Nephron progenitor cell (in vitro differentiated cells): Measurements from ENCODE around the gene BIRC7.

ENCODE experiments used
- DNase-seq: peaks from one replicate; pipeline ENCODE4 v3.0.0; 2021
- H3K27ac Mint-ChIP-seq: 2 replicates; pipeline ENCODE4 v1.8.0; 2021; ENCODE audit warnings: mild to moderate bottlenecking, moderate library complexity, mixed read lengths
- H3K27me3 Mint-ChIP-seq: 2 replicates; pipeline ENCODE4 v1.8.0; 2021; ENCODE audit warnings: mild to moderate bottlenecking, low read depth, mixed read lengths; ENCODE audit not compliant: poor library complexity
- H3K36me3 Mint-ChIP-seq: 2 replicates; pipeline ENCODE4 v1.8.0; 2021; ENCODE audit warnings: low read depth, mixed read lengths
- H3K4me1 Mint-ChIP-seq: 2 replicates; pipeline ENCODE4 v1.8.0; 2021; ENCODE audit warnings: mixed read lengths
- H3K4me3 Mint-ChIP-seq: 2 replicates; pipeline ENCODE4 v1.8.0; 2021; ENCODE audit warnings: mild to moderate bottlenecking, moderate library complexity, mixed read lengths
- H3K9me3 Mint-ChIP-seq: 2 replicates; pipeline ENCODE4 v1.8.0; 2021; ENCODE audit warnings: mild to moderate bottlenecking, moderate library complexity, mixed read lengths
- TF ChIP-seq, protein P1 (sequence below): fragments of 200-600 bp; sonication (generic); IDR thresholded peaks from 2 replicates; pipeline ENCODE4 v1.5.0; 2021; ENCODE audit warnings: antibody characterized with exemption

The BIRC7 gene

DNA sequence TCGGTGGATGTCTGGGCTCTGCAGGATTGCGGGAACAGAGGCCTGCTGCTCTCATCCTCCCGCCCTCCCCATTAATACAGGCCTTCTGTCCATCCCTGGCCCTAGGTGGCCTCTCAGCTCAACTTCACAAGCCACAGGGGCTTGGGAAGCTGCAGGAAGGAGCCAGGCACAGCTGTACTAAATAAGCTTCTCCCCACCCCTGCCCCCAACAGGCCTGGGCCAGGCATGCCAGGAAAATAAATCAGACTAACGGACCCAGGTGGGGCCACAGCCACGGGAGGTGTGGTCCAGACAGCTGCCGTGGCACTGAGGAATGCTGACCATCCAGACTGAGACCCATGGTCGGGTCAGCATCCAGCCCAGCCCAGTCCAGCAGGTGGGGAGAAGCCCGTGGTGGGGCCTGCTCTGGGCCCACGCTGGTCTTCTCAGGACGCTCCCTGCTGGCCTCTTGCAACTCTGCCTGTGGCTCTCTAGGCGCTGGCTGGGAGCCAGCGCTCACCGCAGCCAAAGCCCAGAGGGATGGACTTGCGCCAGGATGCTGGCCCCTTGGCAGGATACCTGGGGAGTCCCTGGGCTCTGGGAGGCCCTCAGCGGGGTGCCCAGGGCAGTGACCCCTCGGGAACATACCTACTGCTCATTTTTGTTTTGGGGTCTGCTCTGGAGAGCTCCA, 11.2 kb upstream of the BIRC7 start:
- Mint-ChIP-seq H3K4me1 (peaks cover 32% of the 10 kb centered on the region), H3K27me3 (peaks cover 48% of the 10 kb centered on the region), H3K9me3 (no peaks in the 10 kb centered on the region), H3K36me3 (no peaks in the 10 kb centered on the region), H3K4me3 (no peak overlapping the region), H3K27ac (no peak overlapping the region)
- no peak for DNase-seq
- TF ChIP-seq, protein P1, sequence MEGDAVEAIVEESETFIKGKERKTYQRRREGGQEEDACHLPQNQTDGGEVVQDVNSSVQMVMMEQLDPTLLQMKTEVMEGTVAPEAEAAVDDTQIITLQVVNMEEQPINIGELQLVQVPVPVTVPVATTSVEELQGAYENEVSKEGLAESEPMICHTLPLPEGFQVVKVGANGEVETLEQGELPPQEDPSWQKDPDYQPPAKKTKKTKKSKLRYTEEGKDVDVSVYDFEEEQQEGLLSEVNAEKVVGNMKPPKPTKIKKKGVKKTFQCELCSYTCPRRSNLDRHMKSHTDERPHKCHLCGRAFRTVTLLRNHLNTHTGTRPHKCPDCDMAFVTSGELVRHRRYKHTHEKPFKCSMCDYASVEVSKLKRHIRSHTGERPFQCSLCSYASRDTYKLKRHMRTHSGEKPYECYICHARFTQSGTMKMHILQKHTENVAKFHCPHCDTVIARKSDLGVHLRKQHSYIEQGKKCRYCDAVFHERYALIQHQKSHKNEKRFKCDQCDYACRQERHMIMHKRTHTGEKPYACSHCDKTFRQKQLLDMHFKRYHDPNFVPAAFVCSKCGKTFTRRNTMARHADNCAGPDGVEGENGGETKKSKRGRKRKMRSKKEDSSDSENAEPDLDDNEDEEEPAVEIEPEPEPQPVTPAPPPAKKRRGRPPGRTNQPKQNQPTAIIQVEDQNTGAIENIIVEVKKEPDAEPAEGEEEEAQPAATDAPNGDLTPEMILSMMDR = no peak

DNA sequence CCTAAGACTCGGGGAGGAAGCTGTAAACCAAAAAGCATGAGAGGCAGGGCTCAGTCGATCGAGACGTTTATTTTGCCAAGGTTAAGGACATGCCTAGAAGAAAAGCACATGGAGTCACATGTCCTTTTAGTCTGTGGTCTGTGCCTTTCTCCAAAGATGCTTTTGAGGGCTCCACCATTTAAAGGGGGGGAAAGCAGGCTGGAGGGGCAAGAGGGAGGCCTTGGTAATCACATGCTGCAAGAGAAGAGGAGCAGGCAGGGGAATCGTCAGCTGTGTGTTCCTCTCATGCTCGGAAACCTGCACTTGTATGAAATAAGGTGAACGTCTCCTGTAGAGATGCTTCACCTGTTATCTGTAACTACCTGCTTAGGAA, 10.6 kb upstream of the BIRC7 start:
- no peak for DNase-seq
- Mint-ChIP-seq H3K36me3 (no peaks in the 10 kb centered on the region), H3K27ac (no peak overlapping the region), H3K27me3 (peaks cover 43% of the 10 kb centered on the region), H3K9me3 (no peaks in the 10 kb centered on the region), H3K4me1 (peaks cover 37% of the 10 kb centered on the region), H3K4me3 (no peak overlapping the region)
- TF ChIP-seq, protein P1 = no peak

DNA sequence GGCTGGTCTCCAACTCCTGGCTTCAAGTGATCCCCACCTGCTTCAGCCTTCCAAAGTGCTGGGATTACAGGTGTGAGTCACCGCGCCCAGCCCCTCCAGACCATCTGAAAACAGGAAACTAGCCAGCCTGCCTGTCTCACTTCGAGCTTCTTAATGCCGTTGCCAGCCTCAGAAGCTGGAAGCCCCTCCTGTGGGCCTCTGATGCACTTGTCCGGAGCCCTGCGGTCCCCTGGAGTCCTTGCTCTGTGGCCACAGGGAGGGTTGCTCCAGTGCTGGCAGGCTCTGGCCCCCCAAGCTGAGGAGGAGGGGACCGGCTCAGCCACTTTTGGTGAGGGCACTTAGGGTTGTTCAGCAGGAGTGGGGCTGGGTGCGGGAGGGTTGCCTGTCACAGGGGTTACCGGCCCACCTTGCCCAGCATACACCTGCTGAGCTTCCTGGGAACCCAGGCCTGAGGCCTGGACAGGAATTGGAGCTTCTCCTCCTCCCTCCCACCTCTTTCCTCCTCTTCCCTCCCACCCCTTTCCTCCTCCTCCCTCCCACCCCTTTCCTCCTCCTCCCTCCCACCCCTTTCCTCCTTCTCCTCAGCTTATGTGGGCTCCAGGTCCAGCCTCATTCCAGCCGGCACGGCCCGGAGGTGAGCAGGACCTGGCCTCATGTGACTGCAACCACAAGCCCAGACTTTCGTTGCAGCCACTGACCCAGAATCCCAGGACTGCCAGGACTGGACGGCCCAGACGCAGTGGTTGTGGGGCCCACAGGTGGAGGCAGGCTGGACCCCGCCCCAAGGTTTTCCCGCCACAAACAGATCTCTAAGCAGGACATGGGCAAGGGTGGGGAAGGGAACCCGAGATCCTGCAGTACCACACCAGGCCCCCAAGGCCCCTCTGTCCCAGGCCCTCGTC, 9.4 kb upstream of the BIRC7 start:
- no peaks in the 10 kb centered on the region for H3K9me3 Mint-ChIP-seq
- peaks cover 50% of the 10 kb centered on the region for H3K4me1 Mint-ChIP-seq

DNA sequence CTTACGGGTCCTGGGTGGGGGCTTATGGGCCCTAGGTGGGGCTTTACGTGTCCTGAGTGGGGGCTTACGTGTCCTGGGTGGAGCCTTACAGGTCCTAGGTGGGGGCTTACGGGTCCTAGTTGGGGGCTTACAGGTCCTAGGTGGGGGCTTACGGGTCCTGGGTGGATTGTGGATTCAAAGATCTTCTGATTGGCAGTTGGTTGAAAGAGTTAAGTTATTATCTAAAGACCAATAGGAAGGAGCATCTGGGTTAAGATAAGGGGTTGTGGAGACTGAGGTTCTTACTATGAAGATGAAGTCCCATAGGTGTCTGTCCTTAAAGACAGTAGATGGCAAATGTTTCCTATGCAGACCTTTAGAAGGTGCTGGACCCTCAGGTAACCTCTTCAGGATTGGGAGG, 8.4 kb upstream of the BIRC7 start:
- TF ChIP-seq, protein P1 = no peak
- Mint-ChIP-seq H3K4me3 (no peak overlapping the region), H3K9me3 (no peaks in the 10 kb centered on the region), H3K27me3 (peaks cover 34% of the 10 kb centered on the region), H3K4me1 (peaks cover 59% of the 10 kb centered on the region), H3K27ac (no peak overlapping the region), H3K36me3 (no peaks in the 10 kb centered on the region)
- no peak for DNase-seq

More for the DNA sequence above, 9.4 kb upstream of the BIRC7 start:
- Mint-ChIP-seq H3K27ac (no peak overlapping the region), H3K4me3 (no peak overlapping the region), H3K36me3 (no peaks in the 10 kb centered on the region), H3K27me3 (peaks cover 37% of the 10 kb centered on the region)
- no peak for DNase-seq
- TF ChIP-seq, protein P1 = no peak

DNA sequence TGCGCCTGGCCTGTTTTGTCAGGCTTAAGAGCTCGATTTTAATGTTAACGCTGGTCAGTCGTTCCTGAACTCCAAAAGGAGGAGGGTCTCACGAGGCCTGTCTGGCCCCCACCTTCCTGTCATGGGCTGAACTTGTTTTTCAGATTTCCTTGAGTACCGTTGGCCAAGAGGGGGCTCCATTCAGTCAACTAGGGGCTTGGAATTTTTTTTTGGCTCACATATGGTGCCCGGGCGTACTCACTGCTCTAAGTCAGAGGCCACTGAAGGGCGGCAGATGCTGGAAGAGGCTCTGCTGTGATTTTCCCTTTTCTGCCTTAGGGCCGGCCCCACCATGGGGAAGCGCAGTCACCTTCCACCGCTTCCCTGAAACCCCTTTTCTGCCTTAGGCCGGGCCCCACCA, 6.9 kb upstream of the BIRC7 start:
- no peak overlapping the region for H3K4me3 Mint-ChIP-seq
- no peak overlapping the region for H3K27ac Mint-ChIP-seq
- H3K9me3 Mint-ChIP-seq = no peaks in the 10 kb centered on the region
- TF ChIP-seq, protein P1 = no peak
- DNase-seq = no peak
- no peaks in the 10 kb centered on the region for H3K36me3 Mint-ChIP-seq
- peaks cover 26% of the 10 kb centered on the region for H3K27me3 Mint-ChIP-seq
- H3K4me1 Mint-ChIP-seq = peaks cover 63% of the 10 kb centered on the region
